Vagina (tissue), 2 donors: ENCODE results near the gene PEPD. TPM values are rescaled to one million over a fixed set of nuclear protein-coding genes. Genes with fewer than 3 reads are reported as not detected.

Experiments used
- DNase-seq, 2 donors: peaks; one replicate each; pipeline ENCODE4 v3.0.0-alpha.2; 2017; ENCODE audit errors: extremely low spot score in 2 of 2
- H3K27ac ChIP-seq: fragments of 200-600 bp; sonication (generic); one replicate; pipeline ENCODE4 v1.5.1; 2019
- H3K27me3 ChIP-seq: fragments of 200-600 bp; sonication (generic); one replicate; pipeline ENCODE4 v1.5.1; 2019
- H3K36me3 ChIP-seq, 2 donors: fragments of 200-600 bp; sonication (generic); one replicate each; pipeline ENCODE4 v1.5.1; 2017 to 2019
- H3K4me1 ChIP-seq: fragments of 200-600 bp; sonication (generic); one replicate; pipeline ENCODE4 v1.5.1; 2019
- H3K4me3 ChIP-seq, 2 donors: fragments of 200-600 bp; sonication (generic); 1 replicate in 1 of 2; 2 replicates in 1 of 2; pipeline ENCODE4 v1.5.1; 2016 to 2019
- H3K9me3 ChIP-seq: fragments of 200-600 bp; sonication (generic); one replicate; pipeline ENCODE4 v1.5.1; 2019
- POLR2A ChIP-seq, 2 donors: fragments of 450-650 bp; IDR thresholded peaks; one replicate each; pipeline ENCODE4 v1.6.1; 2017; ENCODE audit warnings: antibody characterized with exemption in 2 of 2, mild to moderate bottlenecking in 2 of 2, moderate library complexity in 2 of 2
- POLR2AphosphoS5 ChIP-seq, 2 donors: sonication (generic); formaldehyde crosslinking; IDR thresholded peaks; one replicate each; pipeline ENCODE4 v1.9.0; 2017; ENCODE audit warnings: antibody characterized with exemption in 2 of 2, mild to moderate bottlenecking in 2 of 2, low read depth in 1 of 2; ENCODE audit not compliant: insufficient read depth in 1 of 2
- intact Hi-C: fragments of 100-400 bp; cut with DNase I; formaldehyde crosslinking; loops from one replicate; pipeline ENCODE4 v1.15.1; 2023
- total RNA-seq: library from RNA; depleted of rRNA; stranded (reverse); fragments of >200 nt; gene quantifications from one replicate; pipeline ENCODE4 v1.2.3, GENCODE V29; 2016
- TF ChIP-seq, protein P1 (sequence below), 3 experiments: fragments of 450-650 bp in 2 of 3; fragments of 200-600 bp in 1 of 3; sonication (generic) in 1 of 3; IDR thresholded peaks; one replicate each; pipeline ENCODE4 v1.5.1; 2017 to 2019; ENCODE audit warnings: antibody characterized with exemption in 3 of 3, mild to moderate bottlenecking in 2 of 3, moderate library complexity in 2 of 3

Gene PEPD
- total RNA-seq, 1 donor from 2014 or later, result 61.9 TPM

DNA sequence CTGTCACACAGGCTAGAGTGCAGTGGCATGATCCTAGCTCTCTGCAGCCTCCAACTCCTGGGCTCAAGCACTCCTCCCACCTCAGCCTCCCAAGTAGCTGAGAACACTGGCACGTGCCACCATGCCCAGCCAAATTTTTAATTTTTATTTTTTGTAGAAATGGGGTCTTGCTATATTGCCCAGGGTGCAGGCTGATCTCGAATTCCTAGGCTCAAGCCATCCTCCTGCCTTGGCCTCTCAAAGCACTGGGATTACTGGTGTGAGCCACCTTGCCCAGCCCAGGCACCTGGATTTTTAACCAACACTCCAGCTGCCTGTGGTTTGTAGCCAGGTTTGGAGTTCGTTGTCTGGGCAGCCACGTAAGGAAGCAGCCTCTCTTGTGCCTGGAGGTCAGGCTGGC is 9.3 kb upstream of the PEPD start:
- Histone ChIP-seq H3K27ac (no peak overlapping the region), H3K4me3 (no peak overlapping the region), H3K36me3 (no peaks in the 10 kb centered on the region), H3K4me1 (no peaks in the 10 kb centered on the region), H3K27me3 (no peaks in the 10 kb centered on the region), H3K9me3 (no peaks in the 10 kb centered on the region)
- DNase-seq, result no peak
- TF ChIP-seq POLR2AphosphoS5 (IDR thresholded peaks at IDR 0.05; ENCODE audit: insufficient read depth in 1 of 2, low read depth in 1 of 2) (no peak), POLR2A (IDR thresholded peaks at IDR 0.05) (no peak)
- TF ChIP-seq, protein P1, sequence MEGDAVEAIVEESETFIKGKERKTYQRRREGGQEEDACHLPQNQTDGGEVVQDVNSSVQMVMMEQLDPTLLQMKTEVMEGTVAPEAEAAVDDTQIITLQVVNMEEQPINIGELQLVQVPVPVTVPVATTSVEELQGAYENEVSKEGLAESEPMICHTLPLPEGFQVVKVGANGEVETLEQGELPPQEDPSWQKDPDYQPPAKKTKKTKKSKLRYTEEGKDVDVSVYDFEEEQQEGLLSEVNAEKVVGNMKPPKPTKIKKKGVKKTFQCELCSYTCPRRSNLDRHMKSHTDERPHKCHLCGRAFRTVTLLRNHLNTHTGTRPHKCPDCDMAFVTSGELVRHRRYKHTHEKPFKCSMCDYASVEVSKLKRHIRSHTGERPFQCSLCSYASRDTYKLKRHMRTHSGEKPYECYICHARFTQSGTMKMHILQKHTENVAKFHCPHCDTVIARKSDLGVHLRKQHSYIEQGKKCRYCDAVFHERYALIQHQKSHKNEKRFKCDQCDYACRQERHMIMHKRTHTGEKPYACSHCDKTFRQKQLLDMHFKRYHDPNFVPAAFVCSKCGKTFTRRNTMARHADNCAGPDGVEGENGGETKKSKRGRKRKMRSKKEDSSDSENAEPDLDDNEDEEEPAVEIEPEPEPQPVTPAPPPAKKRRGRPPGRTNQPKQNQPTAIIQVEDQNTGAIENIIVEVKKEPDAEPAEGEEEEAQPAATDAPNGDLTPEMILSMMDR (IDR thresholded peaks at IDR 0.05), result no peak
- intact Hi-C loops, result no loop called here

DNA sequence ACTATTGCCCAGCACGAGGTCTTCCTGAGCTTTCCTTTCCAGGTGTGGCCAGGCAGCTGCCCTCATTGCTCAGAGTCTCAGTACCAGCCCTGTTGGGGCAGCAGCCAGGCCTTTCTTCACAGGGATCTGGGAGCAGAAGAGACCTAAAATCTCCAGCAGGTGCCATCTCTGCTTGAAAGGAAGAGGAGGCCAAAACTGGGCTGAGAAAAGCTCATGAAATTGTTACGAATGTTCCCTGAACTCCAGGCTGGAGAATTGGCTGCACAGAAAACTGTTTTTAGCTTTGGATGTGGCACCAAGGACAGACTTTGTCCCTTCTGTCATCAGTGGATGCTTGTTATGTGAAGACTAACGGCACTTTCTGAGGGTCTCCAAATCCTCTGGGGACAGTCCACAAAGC is 8.7 kb upstream of the PEPD start:
- H3K27me3 ChIP-seq, result no peaks in the 10 kb centered on the region
- H3K27ac ChIP-seq, result no peak overlapping the region
- no peak overlapping the region for H3K4me3 ChIP-seq
- no peaks in the 10 kb centered on the region for H3K36me3 ChIP-seq
- H3K9me3 ChIP-seq, result no peaks in the 10 kb centered on the region
- no peak for DNase-seq
- TF ChIP-seq, protein P1 (IDR thresholded peaks at IDR 0.05), result no peak
- TF ChIP-seq POLR2AphosphoS5 (IDR thresholded peaks at IDR 0.05; ENCODE audit: insufficient read depth in 1 of 2, low read depth in 1 of 2), result no peak
- TF ChIP-seq POLR2A (IDR thresholded peaks at IDR 0.05), result no peak
- H3K4me1 ChIP-seq, result no peaks in the 10 kb centered on the region
- intact Hi-C loops, result no loop called here

DNA sequence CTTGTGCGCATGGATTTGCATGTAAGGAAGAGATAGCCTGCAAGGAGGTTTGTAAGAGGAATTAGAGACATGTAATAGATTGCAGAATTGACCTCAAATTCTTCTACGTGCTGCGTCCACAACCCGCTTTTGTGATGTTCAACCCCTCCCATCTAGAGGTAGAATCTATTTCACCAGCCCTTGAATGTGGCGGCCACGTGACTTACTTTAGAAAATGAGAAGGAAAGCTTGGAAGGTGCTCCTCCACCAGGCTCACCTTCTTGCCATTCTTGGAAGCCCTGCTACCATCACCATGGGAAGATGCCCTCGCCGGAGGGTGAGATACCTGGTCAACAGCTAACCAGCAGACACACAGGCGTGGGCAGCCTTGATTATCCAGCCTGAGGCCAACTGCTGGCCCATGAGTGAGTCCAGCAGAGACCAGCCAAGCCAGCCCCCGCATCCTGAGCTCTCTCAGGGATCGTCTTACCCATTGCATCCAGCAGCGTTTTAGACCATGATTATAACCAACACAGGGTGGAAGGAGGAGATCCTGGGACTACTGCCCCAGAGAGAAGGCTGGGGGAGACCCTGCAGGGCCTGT is 7.6 kb upstream of the PEPD start:
- Histone ChIP-seq H3K36me3 (no peaks in the 10 kb centered on the region), H3K27me3 (no peaks in the 10 kb centered on the region), H3K4me3 (no peak overlapping the region), H3K9me3 (no peaks in the 10 kb centered on the region), H3K4me1 (no peaks in the 10 kb centered on the region), H3K27ac (no peak overlapping the region)
- no peak for DNase-seq
- TF ChIP-seq POLR2A (IDR thresholded peaks at IDR 0.05) (no peak), POLR2AphosphoS5 (IDR thresholded peaks at IDR 0.05; ENCODE audit: insufficient read depth in 1 of 2, low read depth in 1 of 2) (no peak)
- TF ChIP-seq, protein P1 (IDR thresholded peaks at IDR 0.05), result no peak
- intact Hi-C loops, result no loop called here

DNA sequence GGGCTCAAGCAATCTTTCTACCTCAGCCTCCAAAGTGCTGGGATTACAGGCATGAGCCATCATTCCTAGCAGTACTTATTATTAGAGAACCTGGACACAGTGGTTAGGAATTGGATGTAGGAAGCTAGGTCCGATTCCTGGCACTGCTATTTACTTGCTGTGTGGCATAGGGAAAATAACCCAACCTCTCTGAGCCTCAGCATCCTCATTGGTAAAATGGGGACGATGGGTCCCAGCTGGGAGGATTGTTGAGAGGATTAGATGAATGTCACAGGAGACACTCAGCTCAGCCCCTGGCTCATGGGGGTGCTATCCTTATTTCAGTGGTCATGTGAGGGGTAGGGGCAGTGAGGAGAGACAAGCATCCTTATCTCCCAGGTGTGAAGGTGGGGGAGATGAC is 6.8 kb upstream of the PEPD start:
- H3K27ac ChIP-seq, result no peak overlapping the region
- H3K9me3 ChIP-seq, result no peaks in the 10 kb centered on the region
- TF ChIP-seq POLR2A (IDR thresholded peaks at IDR 0.05) (no peak), POLR2AphosphoS5 (IDR thresholded peaks at IDR 0.05; ENCODE audit: insufficient read depth in 1 of 2, low read depth in 1 of 2) (no peak)
- TF ChIP-seq, protein P1 (IDR thresholded peaks at IDR 0.05), result no peak
- intact Hi-C loops, result no loop called here
- H3K4me3 ChIP-seq, result no peak overlapping the region
- no peaks in the 10 kb centered on the region for H3K27me3 ChIP-seq
- DNase-seq, result no peak
- no peaks in the 10 kb centered on the region for H3K4me1 ChIP-seq
- H3K36me3 ChIP-seq, result no peaks in the 10 kb centered on the region

DNA sequence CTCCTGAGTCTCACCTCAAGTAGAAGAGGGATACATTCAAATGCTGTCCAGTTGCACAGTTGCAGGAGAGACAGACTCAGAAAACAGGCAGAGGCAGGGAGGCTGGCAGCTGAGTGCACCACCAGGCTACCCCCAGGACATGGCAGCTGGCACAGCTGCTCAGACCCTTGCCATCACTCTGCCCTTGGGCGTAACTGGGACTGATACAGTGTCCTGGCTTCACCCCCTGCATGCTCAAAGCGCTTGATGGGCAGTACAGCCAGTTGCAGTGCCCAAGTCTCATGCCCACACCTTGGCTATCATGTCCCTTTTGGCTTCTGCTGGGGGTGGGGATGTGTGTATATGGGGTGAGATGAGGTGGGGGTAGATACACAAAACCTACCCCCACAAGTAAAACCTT is 5.5 kb upstream of the PEPD start:
- H3K4me1 ChIP-seq, result peaks cover 7% of the 10 kb centered on the region
- TF ChIP-seq, protein P1 (IDR thresholded peaks at IDR 0.05), result no peak
- TF ChIP-seq POLR2A (IDR thresholded peaks at IDR 0.05), result no peak
- H3K27ac ChIP-seq, result no peak overlapping the region
- H3K27me3 ChIP-seq, result no peaks in the 10 kb centered on the region
- H3K36me3 ChIP-seq, result no peaks in the 10 kb centered on the region
- intact Hi-C loops, result no loop called here
- no peak overlapping the region for H3K4me3 ChIP-seq
- no peaks in the 10 kb centered on the region for H3K9me3 ChIP-seq
- no peak for DNase-seq
